ENCODE data around the gene XYLB. TPM values are rescaled to one million over a fixed set of nuclear protein-coding genes. Genes with fewer than 3 reads are reported as not detected.
A peak's percentile ranks its signal among the peaks of the same experiment; 100 is the strongest.

Gene XYLB
- total RNA-seq, 1 donor from 2014 or later: 6.9 TPM

DNA sequence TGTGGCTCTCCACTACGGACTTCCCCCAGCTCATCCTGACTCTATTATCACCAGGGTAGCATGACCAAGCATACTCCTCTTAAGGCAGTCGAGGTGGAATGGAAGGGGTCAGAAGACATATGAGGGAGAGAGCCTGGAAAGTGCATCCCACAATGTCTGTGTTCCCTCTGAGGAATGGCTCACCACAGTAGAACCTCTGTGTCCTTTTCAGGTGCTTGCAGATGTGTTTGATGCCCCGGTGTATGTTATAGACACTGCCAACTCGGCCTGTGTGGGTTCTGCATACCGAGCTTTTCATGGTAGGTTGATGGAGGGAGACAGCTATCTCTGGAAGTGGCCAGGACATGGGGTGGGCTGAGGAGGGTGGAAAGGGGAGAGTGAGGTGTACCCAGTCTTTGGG is 50.3 kb downstream of the XYLB start:
- Mint-ChIP-seq H3K4me3 (no peak overlapping the region), H3K27me3 (ENCODE audit: insufficient read depth, low read depth) (no peaks in the 10 kb centered on the region), H3K36me3 (peaks cover 16% of the 10 kb centered on the region), H3K27ac (no peak overlapping the region), H3K9me3 (no peaks in the 10 kb centered on the region), H3K4me1 (no peaks in the 10 kb centered on the region)
- DNase-seq (ENCODE audit: low spot score): no peak
- no peaks in the 10 kb centered on the region for H4K20me1 ChIP-seq (ENCODE audit: low read depth)
- no peaks in the 10 kb centered on the region for H3K79me2 ChIP-seq (ENCODE audit: low read depth)
- no peak overlapping the region for H3K27ac ChIP-seq
- H2AFZ ChIP-seq (replicated peaks): no peak overlapping the region
- H3K36me3 ChIP-seq: no peaks in the 10 kb centered on the region
- TF ChIP-seq EZH2 (IDR thresholded peaks at IDR 0.05): no peak
- TF ChIP-seq, protein P1, sequence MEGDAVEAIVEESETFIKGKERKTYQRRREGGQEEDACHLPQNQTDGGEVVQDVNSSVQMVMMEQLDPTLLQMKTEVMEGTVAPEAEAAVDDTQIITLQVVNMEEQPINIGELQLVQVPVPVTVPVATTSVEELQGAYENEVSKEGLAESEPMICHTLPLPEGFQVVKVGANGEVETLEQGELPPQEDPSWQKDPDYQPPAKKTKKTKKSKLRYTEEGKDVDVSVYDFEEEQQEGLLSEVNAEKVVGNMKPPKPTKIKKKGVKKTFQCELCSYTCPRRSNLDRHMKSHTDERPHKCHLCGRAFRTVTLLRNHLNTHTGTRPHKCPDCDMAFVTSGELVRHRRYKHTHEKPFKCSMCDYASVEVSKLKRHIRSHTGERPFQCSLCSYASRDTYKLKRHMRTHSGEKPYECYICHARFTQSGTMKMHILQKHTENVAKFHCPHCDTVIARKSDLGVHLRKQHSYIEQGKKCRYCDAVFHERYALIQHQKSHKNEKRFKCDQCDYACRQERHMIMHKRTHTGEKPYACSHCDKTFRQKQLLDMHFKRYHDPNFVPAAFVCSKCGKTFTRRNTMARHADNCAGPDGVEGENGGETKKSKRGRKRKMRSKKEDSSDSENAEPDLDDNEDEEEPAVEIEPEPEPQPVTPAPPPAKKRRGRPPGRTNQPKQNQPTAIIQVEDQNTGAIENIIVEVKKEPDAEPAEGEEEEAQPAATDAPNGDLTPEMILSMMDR (IDR thresholded peaks at IDR 0.05): no peak
- no peak for TF ChIP-seq EZH2phosphoT487 (IDR thresholded peaks at IDR 0.05)
- no peak overlapping the region for H3K4me2 ChIP-seq
- no peaks in the 10 kb centered on the region for H3K9me3 ChIP-seq (ENCODE audit: low read depth)
- H3K4me3 ChIP-seq: no peak overlapping the region
- no peaks in the 10 kb centered on the region for H3F3A ChIP-seq (ENCODE audit: low read depth)
- no peaks in the 10 kb centered on the region for H3K27me3 ChIP-seq
- no peak overlapping the region for H3K9ac ChIP-seq
- no peaks in the 10 kb centered on the region for H3K4me1 ChIP-seq

DNA sequence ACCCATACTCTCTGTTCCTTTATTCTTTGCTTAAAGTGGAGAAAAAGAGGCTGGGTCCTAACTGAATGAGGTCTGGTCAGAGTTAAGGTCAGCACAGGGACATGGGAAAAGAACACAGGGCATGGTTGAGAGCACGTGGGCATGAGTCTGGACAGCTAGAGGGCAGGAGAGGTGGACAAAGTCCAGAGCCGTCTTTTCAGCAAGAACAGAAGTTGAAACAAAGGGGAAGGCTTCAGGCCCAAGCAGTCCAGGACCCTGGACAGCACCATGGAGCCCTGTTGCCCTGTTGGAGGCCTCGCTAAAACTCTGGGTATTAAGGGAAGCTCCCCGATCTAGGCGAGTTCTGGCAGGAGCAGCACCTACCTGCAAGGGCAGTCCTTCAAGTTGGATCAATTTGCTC is 50.7 kb downstream of the XYLB start:
- Histone ChIP-seq H3K27ac (no peak overlapping the region), H3K9me3 (ENCODE audit: low read depth) (no peaks in the 10 kb centered on the region), H3K79me2 (ENCODE audit: low read depth) (no peaks in the 10 kb centered on the region), H3K4me2 (no peak overlapping the region), H3K36me3 (no peaks in the 10 kb centered on the region), H3K4me1 (no peaks in the 10 kb centered on the region), H3K9ac (no peak overlapping the region), H2AFZ (replicated peaks) (no peak overlapping the region), H3K27me3 (no peaks in the 10 kb centered on the region), H3K4me3 (no peak overlapping the region), H3F3A (ENCODE audit: low read depth) (no peaks in the 10 kb centered on the region), H4K20me1 (ENCODE audit: low read depth) (no peaks in the 10 kb centered on the region)
- Mint-ChIP-seq H3K27me3 (ENCODE audit: insufficient read depth, low read depth) (no peaks in the 10 kb centered on the region), H3K4me3 (no peak overlapping the region), H3K36me3 (peaks cover 20% of the 10 kb centered on the region), H3K9me3 (no peaks in the 10 kb centered on the region), H3K27ac (no peak overlapping the region), H3K4me1 (no peaks in the 10 kb centered on the region)
- peak; percentile 86 for DNase-seq (ENCODE audit: low spot score)
- TF ChIP-seq EZH2phosphoT487 (IDR thresholded peaks at IDR 0.05) (no peak), EZH2 (IDR thresholded peaks at IDR 0.05) (no peak)
- TF ChIP-seq, protein P1 (IDR thresholded peaks at IDR 0.05): no peak

DNA sequence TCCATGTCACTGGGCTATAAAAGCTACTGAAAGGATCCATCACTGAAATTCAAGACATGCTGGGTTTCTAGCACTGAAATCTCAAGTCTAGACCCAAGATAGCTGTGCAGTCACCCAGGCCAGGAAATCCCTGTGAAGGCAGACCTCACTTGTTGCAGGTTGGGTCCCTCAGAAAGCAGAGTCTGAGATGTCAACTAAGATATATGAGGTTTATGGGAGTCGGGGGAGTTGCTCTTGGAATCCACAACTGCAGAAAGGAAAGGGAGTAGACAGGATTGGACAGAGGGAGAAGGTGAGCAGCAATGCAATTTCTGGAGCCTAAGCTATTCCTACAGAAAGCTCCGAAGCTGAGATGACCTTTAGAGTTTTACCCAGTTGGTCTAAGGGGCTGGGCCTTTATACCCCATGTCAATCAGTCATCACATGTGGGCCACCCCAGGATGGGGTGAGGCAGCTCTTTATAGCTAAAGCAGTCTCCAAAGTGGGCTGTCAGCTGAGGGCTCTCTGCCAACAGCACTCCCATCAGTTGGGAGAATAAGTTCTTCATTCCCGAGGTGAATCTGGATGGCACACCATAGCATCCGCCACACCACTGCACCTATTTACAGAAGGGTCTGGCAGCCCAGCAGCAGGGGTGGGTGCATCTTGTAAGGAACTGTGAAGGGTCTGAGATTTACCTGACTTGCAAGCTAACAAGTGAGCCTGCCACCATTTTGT is 54.8 kb downstream of the XYLB start:
- Mint-ChIP-seq H3K4me1 (no peaks in the 10 kb centered on the region), H3K9me3 (peaks cover 8% of the 10 kb centered on the region)
- no peak overlapping the region for H3K4me3 ChIP-seq

More for the DNA sequence above, 54.8 kb downstream of the XYLB start:
- Histone ChIP-seq H3F3A (ENCODE audit: low read depth) (no peaks in the 10 kb centered on the region), H2AFZ (replicated peaks) (no peak overlapping the region), H4K20me1 (ENCODE audit: low read depth) (no peaks in the 10 kb centered on the region), H3K79me2 (ENCODE audit: low read depth) (no peaks in the 10 kb centered on the region), H3K4me2 (no peak overlapping the region), H3K36me3 (no peaks in the 10 kb centered on the region), H3K27ac (no peak overlapping the region), H3K4me1 (no peaks in the 10 kb centered on the region), H3K9ac (no peak overlapping the region), H3K9me3 (ENCODE audit: low read depth) (no peaks in the 10 kb centered on the region), H3K27me3 (no peaks in the 10 kb centered on the region)
- peaks cover 28% of the 10 kb centered on the region for H3K36me3 Mint-ChIP-seq
- H3K4me3 Mint-ChIP-seq: no peak overlapping the region
- DNase-seq (ENCODE audit: low spot score): no peak
- H3K27me3 Mint-ChIP-seq (ENCODE audit: insufficient read depth, low read depth): peaks cover 4% of the 10 kb centered on the region
- H3K27ac Mint-ChIP-seq: no peak overlapping the region
- TF ChIP-seq EZH2 (IDR thresholded peaks at IDR 0.05) (no peak), EZH2phosphoT487 (IDR thresholded peaks at IDR 0.05) (no peak)
- TF ChIP-seq, protein P1 (IDR thresholded peaks at IDR 0.05): no peak

All from neural progenitor cell (in vitro differentiated cells).